Measurements from ENCODE around the gene RBFOX1.

RBFOX1 gene

GRCh38 chr16:7335991-7336634, 3.5 kb downstream of the RBFOX1 start:
- no peak for DNase-seq

- DNase-seq, result no peak
Observed at GRCh38 chr16:7336742-7337141, 4.1 kb downstream of the RBFOX1 start.

- no peak for DNase-seq
Observed at GRCh38 chr16:7338826-7339225, 6.2 kb downstream of the RBFOX1 start.

GRCh38 chr16:7339700-7340099, 7.1 kb downstream of the RBFOX1 start:
- no peak for DNase-seq

GRCh38 chr16:7340938-7341337, 8.3 kb downstream of the RBFOX1 start:
- no peak for DNase-seq

GRCh38 chr16:7342598-7342997, 10.0 kb downstream of the RBFOX1 start:
- no peak for DNase-seq

GRCh38 chr16:7343243-7343642, 10.6 kb downstream of the RBFOX1 start:
- DNase-seq, result no peak

- DNase-seq, result no peak
Observed at GRCh38 chr16:7344830-7345780, 12.5 kb downstream of the RBFOX1 start.

GRCh38 chr16:7350806-7351205, 18.2 kb downstream of the RBFOX1 start:
- no peak for DNase-seq

GRCh38 chr16:7351610-7352510, 19.2 kb downstream of the RBFOX1 start:
- no peak for DNase-seq

GRCh38 chr16:7355758-7356157, 23.1 kb downstream of the RBFOX1 start:
- DNase-seq, result no peak

GRCh38 chr16:7361416-7362129, 28.9 kb downstream of the RBFOX1 start:
- DNase-seq, result no peak

- DNase-seq, result no peak
Observed at GRCh38 chr16:7362231-7362630, 29.6 kb downstream of the RBFOX1 start.

- no peak for DNase-seq
Observed at GRCh38 chr16:7363422-7364417, 31.1 kb downstream of the RBFOX1 start.

- no peak for DNase-seq
Observed at GRCh38 chr16:7366041-7366440, 33.4 kb downstream of the RBFOX1 start.

- DNase-seq, result no peak
Observed at GRCh38 chr16:7366993-7367880, 34.6 kb downstream of the RBFOX1 start.

GRCh38 chr16:7369204-7369603, 36.6 kb downstream of the RBFOX1 start:
- no peak for DNase-seq

- DNase-seq, result no peak
Observed at GRCh38 chr16:7372095-7372494, 39.5 kb downstream of the RBFOX1 start.

- no peak for DNase-seq
Observed at GRCh38 chr16:7373776-7374175, 41.1 kb downstream of the RBFOX1 start.

- DNase-seq, result no peak
Observed at GRCh38 chr16:7374614-7375174, 42.0 kb downstream of the RBFOX1 start.
